ENCODE results near the gene ZNF48.
A peak's percentile ranks its signal among the peaks of the same experiment; 100 is the strongest.

Gene ZNF48

DNA sequence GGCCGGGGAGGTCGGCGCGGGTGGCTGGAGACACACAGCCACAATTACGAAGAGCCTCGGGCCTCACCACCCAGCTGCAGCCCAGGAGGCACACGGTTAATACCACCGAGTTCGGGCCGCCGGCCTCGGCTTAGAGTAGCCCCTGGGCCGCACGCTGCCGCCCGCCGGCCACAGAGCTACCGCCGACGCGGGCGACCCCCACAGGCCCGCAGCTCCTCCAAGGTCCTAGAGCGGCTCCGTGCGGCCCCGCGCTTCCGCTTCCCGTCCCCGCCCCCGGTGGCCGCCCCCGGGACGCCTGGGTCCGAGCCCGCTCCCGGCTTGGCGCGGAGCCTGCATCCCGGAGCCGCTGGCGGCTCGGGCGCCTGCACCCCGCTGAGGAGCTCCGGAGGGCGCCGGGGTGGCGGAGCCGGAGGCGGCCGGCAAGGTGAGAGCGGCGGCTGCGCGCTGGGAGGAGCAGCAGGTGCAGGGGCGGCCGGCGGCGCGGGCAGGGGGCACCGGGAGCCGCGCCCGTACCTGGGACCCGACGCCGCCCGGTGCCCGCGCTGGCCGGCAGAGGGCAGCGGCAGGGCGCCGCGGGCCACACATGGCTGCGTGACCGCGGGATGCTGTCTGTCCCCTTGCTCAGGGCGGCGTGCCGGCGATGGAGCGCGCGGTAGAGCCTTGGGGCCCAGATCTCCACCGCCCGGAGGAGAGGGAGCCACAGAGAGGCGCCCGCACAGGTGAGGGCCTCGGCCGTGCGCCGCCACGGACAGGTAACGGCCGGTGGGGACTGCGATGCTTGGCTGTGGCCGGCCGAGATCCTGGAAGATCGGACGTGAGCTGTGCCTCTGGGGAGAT is at the start of gene ZNF48:
TSS of gene ZNF48 (plus strand) at position 266 of the 837 bp plus-strand sequence. CDS start at position 641, 375 bp downstream.
- no peak for DNase-seq (ENCODE audit: low read depth in 2 of 2)

GRCh38 chr16:30346286-30346685 is 48.9 kb upstream of the ZNF48 start:
- no peak for DNase-seq (ENCODE audit: low read depth in 2 of 2)

DNA sequence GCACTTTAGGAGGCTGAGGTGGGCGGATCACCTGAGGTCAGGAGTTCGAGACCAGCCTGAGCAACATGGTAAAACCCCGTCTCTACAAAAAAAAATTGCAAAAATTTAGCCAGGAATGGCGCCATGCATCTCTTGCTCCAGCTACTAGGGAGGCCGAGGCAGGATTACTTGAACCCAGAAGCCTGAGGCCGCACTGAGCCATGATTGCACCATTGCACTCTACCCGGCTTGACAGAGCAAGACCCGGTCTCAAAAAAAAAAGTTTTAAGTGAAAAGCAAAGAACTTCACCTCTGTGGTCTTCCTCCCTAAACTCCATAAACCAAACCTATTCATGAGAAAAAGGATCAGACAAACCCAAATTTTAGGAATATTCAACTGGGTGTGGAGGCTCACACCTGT is 47.1 kb upstream of the ZNF48 start:
- DNase-seq (ENCODE audit: low read depth in 2 of 2), result no peak

GRCh38 chr16:30348929-30349328 is 46.3 kb upstream of the ZNF48 start:
- no peak for DNase-seq (ENCODE audit: low read depth in 2 of 2)

- DNase-seq (ENCODE audit: low read depth in 2 of 2), result no peak
Observed at GRCh38 chr16:30349675-30350074, 45.5 kb upstream of the ZNF48 start.

- no peak for DNase-seq (ENCODE audit: low read depth in 2 of 2)
Observed at GRCh38 chr16:30350134-30350871, 44.9 kb upstream of the ZNF48 start.

DNA sequence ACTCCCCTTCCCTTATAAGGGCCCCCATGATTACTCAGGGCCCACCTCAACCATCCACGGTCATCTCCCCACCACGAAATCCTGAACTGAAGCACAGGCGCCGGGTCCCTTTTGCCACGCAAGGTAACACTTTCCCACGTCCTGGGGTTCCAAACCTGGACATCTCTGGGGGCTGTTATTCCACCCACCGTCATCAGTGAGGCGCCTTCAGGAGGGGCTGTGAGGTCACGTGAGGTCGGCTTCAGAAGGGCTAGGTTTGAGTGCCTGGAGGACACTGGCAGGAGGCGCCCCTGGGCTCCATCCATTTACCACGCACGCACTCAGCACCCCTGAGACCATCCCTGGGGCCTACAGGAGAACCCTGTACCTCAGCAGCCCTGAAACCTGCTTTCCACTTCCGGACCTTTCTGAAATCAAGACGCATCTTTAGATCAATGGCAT is 44.2 kb upstream of the ZNF48 start:
- no peak for DNase-seq (ENCODE audit: low read depth in 2 of 2)

GRCh38 chr16:30351586-30352419 is 43.4 kb upstream of the ZNF48 start:
- no peak for DNase-seq (ENCODE audit: low read depth in 2 of 2)

DNA sequence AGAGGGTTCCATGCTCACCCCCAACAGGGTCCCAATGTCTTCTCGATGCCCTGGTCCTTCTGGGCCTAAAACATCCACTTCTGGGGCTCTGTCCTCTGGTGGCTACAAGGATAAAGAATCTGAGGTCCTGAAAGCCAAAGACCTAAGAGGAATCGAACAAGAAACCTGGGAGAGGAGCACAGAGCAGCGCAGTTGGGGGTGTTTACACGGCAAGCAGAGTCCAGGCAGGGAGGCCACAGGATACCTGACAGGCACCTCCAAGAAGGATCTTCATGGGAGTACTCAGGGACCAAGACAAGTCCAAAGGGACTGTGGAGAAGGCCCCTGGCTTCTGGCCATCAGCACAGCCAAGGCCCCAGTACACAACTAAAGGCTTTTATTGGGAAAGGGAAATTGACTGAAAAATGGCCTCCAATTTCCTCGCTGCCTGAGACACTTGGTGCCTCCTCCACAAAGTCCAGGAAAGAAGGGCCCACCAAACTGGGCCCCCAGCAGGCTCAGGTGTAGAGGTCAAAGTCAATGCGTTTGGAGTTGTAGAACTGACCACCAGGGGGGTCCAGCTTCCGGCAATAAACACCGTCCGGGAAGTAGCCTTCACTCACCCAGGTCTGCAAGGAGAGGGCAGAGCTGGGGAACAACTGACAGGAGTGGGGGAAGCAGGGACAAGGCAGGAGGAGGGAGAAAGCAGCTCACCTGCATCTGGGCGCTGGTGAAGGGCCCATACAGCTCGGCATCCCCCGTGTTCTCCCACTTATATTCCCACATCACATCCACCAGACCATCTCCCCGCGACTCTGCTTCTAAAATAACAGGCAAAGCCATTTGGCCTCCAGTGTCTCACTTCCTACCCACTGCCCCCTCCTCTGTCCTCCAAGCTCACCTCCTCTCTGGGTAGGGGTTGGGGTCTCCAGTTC is 42.5 kb upstream of the ZNF48 start:
- DNase-seq (ENCODE audit: low read depth in 2 of 2), result no peak

DNA sequence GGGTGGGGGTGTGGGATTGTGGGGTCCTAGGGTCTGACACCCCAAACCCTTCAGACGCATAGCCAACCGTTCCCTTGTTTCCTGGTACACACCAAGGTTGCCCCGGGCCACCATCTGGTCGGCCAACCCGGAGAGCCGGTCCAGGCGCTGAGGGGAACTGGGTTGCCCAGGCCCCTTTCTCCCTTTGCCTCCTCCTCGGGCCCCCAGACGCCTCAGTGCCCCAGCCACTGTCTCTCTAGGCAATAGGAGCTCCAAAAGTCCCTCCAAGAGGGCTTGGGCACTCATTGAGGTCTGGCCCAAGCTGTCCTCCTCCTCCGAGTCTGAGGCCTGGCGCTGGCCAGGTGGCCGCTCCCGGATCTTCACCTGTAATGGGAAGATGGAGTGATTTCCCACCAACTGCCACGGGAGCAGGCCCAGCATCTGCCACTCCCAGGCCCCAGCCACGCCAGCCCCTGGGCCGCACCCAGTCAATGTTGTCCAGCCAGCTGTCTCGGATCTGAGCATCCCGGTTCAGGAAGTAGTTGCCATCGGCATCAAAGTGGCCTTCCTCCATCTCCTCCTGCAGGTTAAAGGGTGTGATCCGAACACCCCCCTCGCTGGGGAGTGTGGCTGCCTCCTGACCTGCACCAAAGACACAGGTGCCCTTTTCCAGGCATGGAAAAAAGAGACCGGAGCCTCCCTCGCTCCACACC is 41.6 kb upstream of the ZNF48 start:
- DNase-seq (ENCODE audit: low read depth in 2 of 2), result no peak

GRCh38 chr16:30354423-30355143 is 40.6 kb upstream of the ZNF48 start:
- no peak for DNase-seq (ENCODE audit: low read depth in 2 of 2)

GRCh38 chr16:30355144-30355953 is 39.9 kb upstream of the ZNF48 start, which contains the start of gene CD2BP2:
CD2BP2 (minus strand) TSS chr16:30355308; CDS start chr16:30354681, 627 bp downstream.
- peak; percentile 80 to 82 for DNase-seq (ENCODE audit: low read depth in 2 of 2)

- DNase-seq (ENCODE audit: low read depth in 2 of 2), result no peak
Observed at GRCh38 chr16:30355954-30356308, 39.3 kb upstream of the ZNF48 start.

DNA sequence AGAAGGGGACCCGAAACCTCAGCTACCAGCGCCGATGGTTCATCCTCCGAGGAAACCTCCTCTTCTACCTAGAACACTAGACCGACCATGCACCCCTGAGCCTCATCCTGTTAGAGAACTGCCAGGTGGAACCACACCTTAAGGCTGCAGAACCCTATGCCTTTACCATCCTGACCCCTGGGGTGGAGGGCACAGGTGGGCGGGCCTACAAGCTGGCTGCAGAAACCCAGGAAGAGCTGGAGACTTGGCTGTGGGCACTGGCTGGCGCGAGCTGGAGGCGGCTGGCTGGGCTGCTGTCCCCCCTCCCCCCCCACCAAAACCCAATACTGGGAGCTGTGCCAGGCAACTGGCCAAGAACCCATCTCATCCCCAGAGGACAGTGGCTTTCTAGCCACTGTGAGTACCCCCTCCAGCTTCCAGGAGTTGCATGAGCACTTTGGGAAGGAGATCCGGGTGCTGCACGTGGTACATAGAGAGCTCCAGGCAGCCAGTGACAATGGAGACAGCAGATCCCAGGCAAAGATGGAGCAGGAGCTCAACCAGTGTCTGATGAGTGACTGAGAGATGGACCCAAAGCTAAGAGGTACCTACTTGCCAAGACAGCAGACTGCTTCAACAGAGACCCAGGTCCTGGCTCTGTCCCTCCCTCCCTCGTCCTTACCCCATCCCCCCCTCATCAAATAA is 38.7 kb upstream of the ZNF48 start:
- no peak for DNase-seq (ENCODE audit: low read depth in 2 of 2)

DNA sequence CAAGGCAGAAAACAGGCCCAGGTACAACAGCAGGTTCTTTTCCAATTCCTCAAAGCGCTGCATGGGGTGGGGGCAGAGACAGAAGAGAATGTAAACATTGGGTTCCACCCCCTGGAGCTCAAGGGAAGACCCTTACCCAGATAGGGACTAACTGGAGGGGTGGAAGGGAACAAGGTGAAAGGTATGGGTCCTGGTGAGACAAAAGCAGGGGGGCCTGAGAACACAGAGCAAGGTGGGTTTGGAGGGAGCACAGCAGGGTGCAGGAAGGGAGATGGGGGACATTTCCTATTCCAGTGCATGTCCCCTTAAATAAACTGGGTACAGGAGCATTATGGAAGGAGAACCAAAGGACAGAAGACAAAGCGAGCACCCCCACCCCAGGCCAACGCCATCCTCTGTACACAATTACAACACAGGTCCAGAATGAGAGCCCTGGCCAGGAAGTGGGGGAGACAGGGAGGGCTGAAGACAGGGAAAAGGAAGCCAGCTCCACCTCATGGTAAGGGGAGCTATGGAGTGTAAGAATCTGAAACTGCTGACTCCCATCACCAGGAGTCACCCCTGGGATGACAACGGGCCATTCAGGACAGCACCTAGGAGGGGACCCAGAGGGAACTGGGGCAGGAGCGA is 38.0 kb upstream of the ZNF48 start:
- DNase-seq (ENCODE audit: low read depth in 2 of 2), result no peak

DNA sequence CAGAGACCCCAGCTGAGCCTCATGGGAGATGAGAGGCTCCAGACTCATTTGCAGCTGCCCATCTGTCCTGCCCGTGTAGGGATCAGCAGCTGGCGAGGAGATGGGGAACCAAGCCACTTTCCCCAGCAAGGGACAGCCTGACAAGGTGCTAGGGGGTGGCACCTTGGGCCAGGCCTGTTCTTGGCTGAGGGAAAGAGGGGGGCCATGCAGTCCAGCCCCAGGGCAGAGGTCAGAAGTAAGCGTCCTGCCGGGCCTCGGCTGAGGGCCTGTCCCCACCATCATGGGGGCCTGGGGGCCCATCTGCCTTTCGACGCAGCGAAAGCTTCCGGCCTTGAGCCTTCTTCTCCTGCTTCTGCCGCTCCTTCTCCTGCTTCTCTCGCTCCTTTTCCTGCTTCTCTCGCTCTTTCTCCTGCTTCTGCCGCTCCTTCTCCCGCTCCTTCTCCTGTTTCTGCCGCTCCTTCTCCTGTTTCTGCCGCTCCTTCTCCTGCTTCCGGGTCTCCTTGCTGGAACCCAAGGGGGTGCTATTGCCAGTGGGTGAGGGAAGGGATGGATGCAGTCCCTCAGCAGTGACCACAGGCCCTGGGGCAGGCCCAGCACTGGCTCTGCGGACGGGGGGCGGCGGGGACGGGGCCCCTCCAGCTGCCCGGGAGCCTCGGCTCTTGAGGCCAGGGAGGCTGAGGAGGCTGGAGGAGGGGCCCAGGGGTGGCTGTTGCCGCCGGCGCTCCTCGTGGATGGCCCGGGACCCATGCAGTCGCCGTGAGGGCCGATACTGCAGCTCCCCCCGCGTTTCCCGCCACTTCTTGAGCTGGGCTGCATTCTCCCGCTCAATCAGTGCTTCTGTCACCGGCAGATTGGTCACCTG is 37.3 kb upstream of the ZNF48 start:
- DNase-seq (ENCODE audit: low read depth in 2 of 2), result no peak

DNA sequence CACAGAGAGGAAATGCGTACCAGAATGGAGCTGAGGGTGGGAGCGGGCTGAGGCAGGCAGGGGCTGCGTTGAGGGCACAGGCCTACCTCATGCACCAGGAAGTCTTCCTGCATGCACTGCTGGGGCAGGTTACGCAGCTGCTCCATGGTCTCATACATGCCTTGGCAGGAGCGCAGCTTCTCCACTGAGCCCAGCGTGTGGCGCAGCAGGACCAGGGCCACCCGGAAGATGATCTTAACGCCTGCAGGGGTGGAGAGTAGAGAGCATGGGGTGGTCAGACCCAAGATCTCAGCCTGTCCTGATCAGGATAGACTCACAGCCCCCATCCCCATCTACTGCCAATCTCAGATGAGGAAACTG is 36.7 kb upstream of the ZNF48 start:
- DNase-seq (ENCODE audit: low read depth in 2 of 2), result no peak
